Esophagus squamous epithelium (tissue), 5 donors: Measurements from ENCODE around the gene PRKN. TPM values are rescaled to one million over a fixed set of nuclear protein-coding genes. Genes with fewer than 3 reads are reported as not detected.

Experiments
- DNase-seq: peaks from one replicate; lab custom pipeline; 2025; lab: John Stamatoyannopoulos, UW
- H3K27ac ChIP-seq, 4 donors: fragments of 200-600 bp; sonication (generic); one replicate each; pipeline ENCODE4 v1.5.1; 2016 to 2019; ENCODE audit warnings: mild to moderate bottlenecking in 1 of 4
- H3K27me3 ChIP-seq, 4 donors: fragments of 200-600 bp; sonication (generic); 1 replicate in 3 of 4; 2 replicates in 1 of 4; pipeline versions ENCODE4 v1.5.1 to v1.6.0; 2017 to 2021; ENCODE audit warnings: antibody characterized with exemption in 1 of 4
- H3K36me3 ChIP-seq, 3 donors: fragments of 200-600 bp; sonication (generic); one replicate each; pipeline ENCODE4 v1.5.1; 2016 to 2019
- H3K4me1 ChIP-seq, 3 donors: fragments of 200-600 bp; sonication (generic); one replicate each; pipeline ENCODE4 v1.5.1; 2017 to 2019
- H3K4me3 ChIP-seq, 4 donors: fragments of 200-600 bp; sonication (generic); 1 replicate in 3 of 4; 2 replicates in 1 of 4; pipeline ENCODE4 v1.5.1; 2016 to 2019; ENCODE audit warnings: mild to moderate bottlenecking in 2 of 4, moderate library complexity in 1 of 4
- H3K9me3 ChIP-seq, 3 donors: fragments of 200-600 bp; sonication (generic); one replicate each; pipeline ENCODE4 v1.5.1; 2016 to 2019
- POLR2A ChIP-seq, 4 donors: fragments of 450-650 bp; IDR thresholded peaks; one replicate each; pipeline ENCODE4 v1.6.1; 2017; ENCODE audit warnings: antibody characterized with exemption in 4 of 4, mild to moderate bottlenecking in 4 of 4, moderate library complexity in 3 of 4
- WGBS, 2 donors: methylation state at CpG; one replicate each; pipeline ENCODE4 v1.1.5; 2018; 5-methylcytosine and 5-hydroxymethylcytosine counted together
- intact Hi-C: fragments of 100-400 bp; cut with DNase I; formaldehyde crosslinking; loops from one replicate; pipeline ENCODE4 v1.15.0; 2022
- total RNA-seq, 4 donors: library from RNA; depleted of rRNA; stranded (reverse); fragments of >200 nt; gene quantifications; one replicate each; pipeline ENCODE4 v1.1.0, GENCODE V29; 2016
- TF ChIP-seq, protein P1 (sequence below), 6 experiments: fragments of 450-650 bp in 4 of 6; fragments of 200-600 bp in 2 of 6; sonication (generic) in 2 of 6; IDR thresholded peaks; one replicate each; pipeline ENCODE4 v1.5.1; 2016 to 2019; ENCODE audit warnings: antibody characterized with exemption in 6 of 6, mild to moderate bottlenecking in 4 of 6, moderate library complexity in 4 of 6
- donor health status: DM: yes; HTN: yes; CAD: no.

PRKN gene
- total RNA-seq, 4 donors from 2014 or later, result 0.70 to 5.5 (median 2.2) TPM

DNA sequence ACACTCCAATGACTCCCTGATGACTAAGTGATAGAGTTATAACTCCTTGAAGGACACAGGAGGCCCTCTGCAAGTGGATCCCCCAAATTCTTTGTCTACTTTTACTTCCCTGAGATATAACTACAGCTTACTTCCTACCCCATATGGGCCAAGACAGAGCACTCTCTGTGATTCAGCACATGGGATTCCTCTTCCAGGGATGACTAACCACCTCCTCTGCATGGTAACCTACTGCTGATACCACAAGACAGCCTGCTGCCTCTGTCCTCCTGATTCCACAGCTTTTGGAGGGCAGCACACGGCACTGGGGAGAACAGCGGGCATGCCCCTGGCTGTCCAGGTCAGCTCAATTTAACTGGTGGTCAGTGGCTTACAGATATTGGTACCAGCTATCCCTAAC lies 778.0 kb downstream of the PRKN start:
- 83 to 100% methylated on average over 2 of the region's 2 CpGs for WGBS, 2 donors
- intact Hi-C loops, result no loop called here
- no peak for DNase-seq

DNA sequence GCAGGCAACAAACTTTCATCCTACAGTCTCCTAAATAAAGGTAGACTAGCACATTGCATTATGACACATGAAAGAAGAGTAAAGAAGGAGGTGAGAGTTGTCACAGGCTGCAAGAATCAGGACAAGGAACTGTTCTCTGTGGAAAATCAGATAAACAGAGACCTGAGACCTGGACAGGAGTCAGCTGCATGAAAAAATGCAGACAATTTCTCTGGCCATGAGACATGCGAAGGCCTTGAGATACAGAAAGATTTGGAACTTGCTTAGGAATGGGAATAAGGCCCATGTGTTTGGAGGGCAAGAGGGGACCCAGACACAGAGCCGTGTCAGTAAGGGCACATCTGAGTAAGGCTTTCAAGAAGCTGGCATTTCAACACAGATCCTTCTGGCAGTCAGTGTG lies 779.1 kb downstream of the PRKN start:
- WGBS, 2 donors, result 83 to 100% methylated on average over 2 of the region's 2 CpGs
- no peak for DNase-seq
- Histone ChIP-seq H3K27ac (no peak overlapping the region), H3K27me3 (no peaks in the 10 kb centered on the region), H3K36me3 (no peaks in the 10 kb centered on the region), H3K4me1 (no peaks in the 10 kb centered on the region), H3K9me3 (no peaks in the 10 kb centered on the region), H3K4me3 (no peak overlapping the region)
- intact Hi-C loops, result no loop called here
- no peak for TF ChIP-seq POLR2A (IDR thresholded peaks at IDR 0.05)
- TF ChIP-seq, protein P1, sequence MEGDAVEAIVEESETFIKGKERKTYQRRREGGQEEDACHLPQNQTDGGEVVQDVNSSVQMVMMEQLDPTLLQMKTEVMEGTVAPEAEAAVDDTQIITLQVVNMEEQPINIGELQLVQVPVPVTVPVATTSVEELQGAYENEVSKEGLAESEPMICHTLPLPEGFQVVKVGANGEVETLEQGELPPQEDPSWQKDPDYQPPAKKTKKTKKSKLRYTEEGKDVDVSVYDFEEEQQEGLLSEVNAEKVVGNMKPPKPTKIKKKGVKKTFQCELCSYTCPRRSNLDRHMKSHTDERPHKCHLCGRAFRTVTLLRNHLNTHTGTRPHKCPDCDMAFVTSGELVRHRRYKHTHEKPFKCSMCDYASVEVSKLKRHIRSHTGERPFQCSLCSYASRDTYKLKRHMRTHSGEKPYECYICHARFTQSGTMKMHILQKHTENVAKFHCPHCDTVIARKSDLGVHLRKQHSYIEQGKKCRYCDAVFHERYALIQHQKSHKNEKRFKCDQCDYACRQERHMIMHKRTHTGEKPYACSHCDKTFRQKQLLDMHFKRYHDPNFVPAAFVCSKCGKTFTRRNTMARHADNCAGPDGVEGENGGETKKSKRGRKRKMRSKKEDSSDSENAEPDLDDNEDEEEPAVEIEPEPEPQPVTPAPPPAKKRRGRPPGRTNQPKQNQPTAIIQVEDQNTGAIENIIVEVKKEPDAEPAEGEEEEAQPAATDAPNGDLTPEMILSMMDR (IDR thresholded peaks at IDR 0.05), result no peak

More for the DNA sequence above, 778.0 kb downstream of the PRKN start:
- Histone ChIP-seq H3K27me3 (no peaks in the 10 kb centered on the region), H3K4me1 (no peaks in the 10 kb centered on the region), H3K27ac (no peak overlapping the region), H3K9me3 (no peaks in the 10 kb centered on the region), H3K4me3 (no peak overlapping the region), H3K36me3 (no peaks in the 10 kb centered on the region)
- TF ChIP-seq, protein P1 (IDR thresholded peaks at IDR 0.05), result no peak
- no peak for TF ChIP-seq POLR2A (IDR thresholded peaks at IDR 0.05)

DNA sequence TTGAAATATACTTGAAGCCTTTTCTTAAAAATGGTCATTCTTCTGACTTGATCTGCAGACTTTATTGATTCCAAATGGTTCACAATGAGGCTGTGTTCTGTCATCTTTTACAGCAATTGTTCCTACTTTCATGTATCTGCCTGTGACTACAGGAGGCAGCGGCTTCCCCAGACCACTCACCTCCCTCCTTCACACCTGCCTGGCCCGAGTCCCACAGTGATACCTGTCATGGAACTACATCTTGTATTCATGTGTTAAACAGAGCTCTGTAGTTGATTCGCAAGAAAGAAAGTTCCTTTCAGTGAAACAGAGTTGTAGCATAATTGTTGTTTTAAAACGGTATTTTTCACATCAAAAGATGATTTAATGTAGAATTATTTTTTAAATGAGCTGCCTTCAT lies 780.2 kb downstream of the PRKN start:
- Histone ChIP-seq H3K4me3 (no peak overlapping the region), H3K9me3 (no peaks in the 10 kb centered on the region), H3K4me1 (no peaks in the 10 kb centered on the region), H3K27me3 (no peaks in the 10 kb centered on the region), H3K36me3 (no peaks in the 10 kb centered on the region), H3K27ac (no peak overlapping the region)
- WGBS, 2 donors, result 60 to 72% methylated on average over 4 of the region's 4 CpGs
- DNase-seq, result no peak
- intact Hi-C loops, result no loop called here
- TF ChIP-seq, protein P1 (IDR thresholded peaks at IDR 0.05), result no peak
- no peak for TF ChIP-seq POLR2A (IDR thresholded peaks at IDR 0.05)

DNA sequence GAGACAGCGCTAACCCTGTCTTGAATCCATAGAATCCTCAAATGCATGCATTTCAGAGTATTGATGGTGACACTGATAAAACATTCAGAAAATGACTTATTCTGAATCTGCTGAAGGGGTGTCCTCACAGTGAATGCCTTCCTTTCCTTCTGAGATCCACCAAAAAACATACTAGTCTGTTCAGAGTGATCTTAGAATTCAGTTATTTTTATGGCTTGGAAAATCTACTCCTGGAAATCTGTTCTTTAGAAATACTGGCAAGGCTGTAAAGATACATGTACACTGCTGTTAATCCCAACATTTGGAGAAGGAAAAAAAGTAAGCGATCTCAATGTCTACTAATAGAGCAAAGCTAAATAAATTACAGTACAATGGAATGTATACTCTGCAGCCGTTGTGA lies 781.1 kb downstream of the PRKN start:
- H3K9me3 ChIP-seq, result no peaks in the 10 kb centered on the region
- H3K4me1 ChIP-seq, result no peaks in the 10 kb centered on the region
- H3K27me3 ChIP-seq, result no peaks in the 10 kb centered on the region
- 59 to 65% methylated on average over 3 of the region's 3 CpGs for WGBS, 2 donors
- no peak for TF ChIP-seq POLR2A (IDR thresholded peaks at IDR 0.05)
- TF ChIP-seq, protein P1 (IDR thresholded peaks at IDR 0.05), result no peak
- no peak for DNase-seq
- H3K36me3 ChIP-seq, result no peaks in the 10 kb centered on the region
- H3K27ac ChIP-seq, result no peak overlapping the region
- H3K4me3 ChIP-seq, result no peak overlapping the region
- intact Hi-C loops, result no loop called here

DNA sequence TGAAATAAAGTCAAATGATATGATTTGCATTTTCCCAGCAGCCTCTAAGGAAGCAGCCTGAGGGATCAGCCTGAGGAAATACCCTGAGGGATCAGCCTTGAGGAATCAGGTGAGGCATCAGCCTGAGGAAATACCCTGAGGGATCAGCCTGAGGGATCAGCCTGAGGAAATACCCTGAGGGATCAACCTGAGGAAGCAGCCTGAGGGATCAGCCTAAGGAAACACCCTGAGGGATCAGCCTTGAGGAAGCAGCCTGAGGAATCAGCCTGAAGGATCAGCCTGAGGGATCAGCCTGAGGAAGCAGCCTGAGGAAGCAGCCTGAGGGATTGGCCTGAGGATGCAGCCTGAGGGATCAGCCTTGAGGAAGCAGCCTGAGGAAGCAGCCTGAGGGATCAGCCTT lies 784.0 kb downstream of the PRKN start:
- no peaks in the 10 kb centered on the region for H3K27me3 ChIP-seq
- no peak for DNase-seq
- no peak overlapping the region for H3K27ac ChIP-seq
- TF ChIP-seq POLR2A (IDR thresholded peaks at IDR 0.05), result no peak
- TF ChIP-seq, protein P1 (IDR thresholded peaks at IDR 0.05), result no peak
- H3K4me1 ChIP-seq, result no peaks in the 10 kb centered on the region
- H3K9me3 ChIP-seq, result no peaks in the 10 kb centered on the region
- no peaks in the 10 kb centered on the region for H3K36me3 ChIP-seq
- intact Hi-C loops, result no loop called here
- H3K4me3 ChIP-seq, result no peak overlapping the region
